Tibial nerve (tissue), 4 donors: Measurements from ENCODE around the gene CXCL16. TPM values are rescaled to one million over a fixed set of nuclear protein-coding genes. Genes with fewer than 3 reads are reported as not detected.

Source experiments
- DNase-seq, 2 donors: peaks; one replicate each; pipeline ENCODE4 v3.0.0-alpha.2; 2019; ENCODE audit warnings: low spot score in 2 of 2
- H3K27ac ChIP-seq, 4 donors: fragments of 200-600 bp; sonication (generic) in 3 of 4; one replicate each; pipeline ENCODE4 v1.5.1; 2017 to 2019; ENCODE audit warnings: mild to moderate bottlenecking in 1 of 4
- H3K27me3 ChIP-seq, 2 donors: fragments of 200-600 bp; sonication (generic) in 1 of 2; one replicate each; pipeline versions ENCODE4 v1.5.1 to v1.6.0; 2017 to 2019
- H3K36me3 ChIP-seq, 3 donors: fragments of 200-600 bp; sonication (generic); one replicate each; pipeline ENCODE4 v1.5.1; 2018 to 2019
- H3K4me1 ChIP-seq, 4 donors: fragments of 200-600 bp; sonication (generic) in 3 of 4; one replicate each; pipeline ENCODE4 v1.5.1; 2017 to 2019
- H3K4me3 ChIP-seq, 4 donors: fragments of 200-600 bp; sonication (generic) in 3 of 4; one replicate each; pipeline ENCODE4 v1.5.1; 2017 to 2019; ENCODE audit warnings: mild to moderate bottlenecking in 1 of 4, moderate library complexity in 1 of 4
- H3K9me3 ChIP-seq, 4 donors: fragments of 200-600 bp; sonication (generic) in 3 of 4; one replicate each; pipeline ENCODE4 v1.5.1; 2017 to 2019
- CTCF ChIP-seq, 5 experiments: fragments of 200-600 bp in 3 of 5; fragments of 450-650 bp in 2 of 5; sonication (generic) in 3 of 5; IDR thresholded peaks; one replicate each; pipeline ENCODE4 v1.5.1; 2016 to 2019; ENCODE audit warnings: antibody characterized with exemption in 5 of 5, mild to moderate bottlenecking in 3 of 5, moderate library complexity in 2 of 5
- EP300 ChIP-seq, 2 donors: sonication (generic); formaldehyde crosslinking; IDR thresholded peaks; one replicate each; pipeline ENCODE4 v1.6.1; 2017; ENCODE audit warnings: antibody characterized with exemption in 2 of 2, mild to moderate bottlenecking in 1 of 2
- POLR2A ChIP-seq, 2 donors: fragments of 450-650 bp; IDR thresholded peaks; one replicate each; pipeline ENCODE4 v1.6.1; 2017; ENCODE audit warnings: antibody characterized with exemption in 2 of 2, mild to moderate bottlenecking in 2 of 2, moderate library complexity in 2 of 2
- WGBS, 2 donors: methylation state at CpG; one replicate each; pipeline ENCODE4 v1.1.5; 2018; 5-methylcytosine and 5-hydroxymethylcytosine counted together
- total RNA-seq, 4 donors: library from RNA; depleted of rRNA; stranded (reverse); fragments of >200 nt; gene quantifications; one replicate each; pipeline ENCODE4 v1.1.0, GENCODE V29; 2016

Gene CXCL16
- total RNA-seq, 4 donors from 2014 or later, result 5.7 to 27.3 (median 13.6) TPM

GRCh38 chr17:4777969-4778760 is 38.4 kb upstream of the CXCL16 start:
- H3K27me3 ChIP-seq, result peaks cover 0 to 38% of the 10 kb centered on the region in 2 donors
- no peak for TF ChIP-seq CTCF (IDR thresholded peaks at IDR 0.05)
- no peak for TF ChIP-seq POLR2A (IDR thresholded peaks at IDR 0.05)
- TF ChIP-seq EP300 (IDR thresholded peaks at IDR 0.05), result no peak
- 75 to 77% methylated on average over 9 of the region's 9 CpGs for WGBS, 2 donors
- no peak overlapping the region for H3K4me3 ChIP-seq
- no peaks in the 10 kb centered on the region for H3K36me3 ChIP-seq
- H3K27ac ChIP-seq, result no peak overlapping the region
- H3K4me1 ChIP-seq, result no peaks in the 10 kb centered on the region
- no peaks in the 10 kb centered on the region for H3K9me3 ChIP-seq
- DNase-seq, result no peak

- no peak for DNase-seq
- Histone ChIP-seq H3K27me3 (peaks cover 0 to 12% of the 10 kb centered on the region in 2 donors), H3K27ac (peak overlapping the region in 1 of 4 donors; percentile 10), H3K36me3 (no peaks in the 10 kb centered on the region), H3K4me3 (no peak overlapping the region), H3K9me3 (no peaks in the 10 kb centered on the region), H3K4me1 (no peaks in the 10 kb centered on the region)
- WGBS, 2 donors, result 60 to 63% methylated on average over 10 of the region's 10 CpGs
- no peak for TF ChIP-seq POLR2A (IDR thresholded peaks at IDR 0.05)
- TF ChIP-seq CTCF (IDR thresholded peaks at IDR 0.05), result no peak
- TF ChIP-seq EP300 (IDR thresholded peaks at IDR 0.05), result no peak
Observed at GRCh38 chr17:4772235-4772613, 32.5 kb upstream of the CXCL16 start.

GRCh38 chr17:4771519-4772234 is 31.9 kb upstream of the CXCL16 start, which contains the start of gene TM4SF5:
TM4SF5 (plus strand) TSS chr17:4771886; CDS start chr17:4771923, 37 bp downstream.
- H3K27ac ChIP-seq, result peak within 1 kb of the TSS in 1 of 4 donors; percentile 10
- H3K4me1 ChIP-seq, result no peaks in the 10 kb centered on the region
- H3K4me3 ChIP-seq, result no peak within 1 kb of the TSS
- WGBS, 2 donors, result 65 to 71% methylated on average over 13 of the region's 13 CpGs
- TF ChIP-seq CTCF (IDR thresholded peaks at IDR 0.05) (no peak), POLR2A (IDR thresholded peaks at IDR 0.05) (no peak), EP300 (IDR thresholded peaks at IDR 0.05) (no peak)
- no peaks in the 10 kb centered on the region for H3K36me3 ChIP-seq
- DNase-seq, result no peak
- H3K9me3 ChIP-seq, result no peaks in the 10 kb centered on the region
- peaks cover 0 to 12% of the 10 kb centered on the region in 2 donors for H3K27me3 ChIP-seq

GRCh38 chr17:4769628-4770027 is 29.9 kb upstream of the CXCL16 start:
- 91 to 92% methylated on average over 2 of the region's 2 CpGs for WGBS, 2 donors
- TF ChIP-seq POLR2A (IDR thresholded peaks at IDR 0.05) (no peak), EP300 (IDR thresholded peaks at IDR 0.05) (no peak), CTCF (IDR thresholded peaks at IDR 0.05) (no peak)
- no peaks in the 10 kb centered on the region for H3K4me1 ChIP-seq
- peaks cover 0 to 12% of the 10 kb centered on the region in 2 donors for H3K27me3 ChIP-seq
- no peaks in the 10 kb centered on the region for H3K36me3 ChIP-seq
- no peaks in the 10 kb centered on the region for H3K9me3 ChIP-seq
- H3K27ac ChIP-seq, result no peak overlapping the region
- DNase-seq, result no peak
- no peak overlapping the region for H3K4me3 ChIP-seq

- H3K9me3 ChIP-seq, result no peaks in the 10 kb centered on the region
- no peaks in the 10 kb centered on the region for H3K4me1 ChIP-seq
- peaks cover 0 to 12% of the 10 kb centered on the region in 2 donors for H3K27me3 ChIP-seq
- WGBS, 2 donors, result 77 to 85% methylated on average over 6 of the region's 6 CpGs
- no peaks in the 10 kb centered on the region for H3K36me3 ChIP-seq
- no peak for TF ChIP-seq POLR2A (IDR thresholded peaks at IDR 0.05)
- TF ChIP-seq EP300 (IDR thresholded peaks at IDR 0.05), result no peak
- TF ChIP-seq CTCF (IDR thresholded peaks at IDR 0.05), result no peak
- peak overlapping the region in 1 of 4 donors; percentile 8 for H3K27ac ChIP-seq
- H3K4me3 ChIP-seq, result no peak overlapping the region
- DNase-seq, result no peak
Observed at GRCh38 chr17:4768298-4768697, 28.6 kb upstream of the CXCL16 start.
